Neural progenitor cell (in vitro differentiated cells): ENCODE measurements around the gene EFNB2. TPM values are rescaled to one million over a fixed set of nuclear protein-coding genes. Genes with fewer than 3 reads are reported as not detected.

Source experiments
- DNase-seq: peaks from one replicate; pipeline ENCODE4 v3.0.0-alpha.2; 2016; ENCODE audit warnings: low spot score
- H2AFZ ChIP-seq: fragments of 200-600 bp; sonication (generic); replicated peaks from 2 replicates; pipeline ENCODE4 v1.6.1; 2016; ENCODE audit warnings: antibody characterized with exemption
- H3F3A ChIP-seq: fragments of 200-600 bp; sonication (generic); 2 replicates; pipeline ENCODE4 v1.6.1; 2016; ENCODE audit warnings: antibody characterized with exemption, low read depth
- H3K27ac ChIP-seq: fragments of 200-600 bp; sonication (generic); 2 replicates; pipeline ENCODE4 v1.5.1; 2016; ENCODE audit warnings: mild to moderate bottlenecking
- H3K27me3 ChIP-seq: fragments of 200-600 bp; sonication (generic); 2 replicates; pipeline ENCODE4 v1.6.1; 2016; ENCODE audit warnings: mild to moderate bottlenecking, moderate library complexity
- H3K36me3 ChIP-seq: fragments of 200-600 bp; sonication (generic); 2 replicates; pipeline ENCODE4 v1.5.1; 2016
- H3K4me1 ChIP-seq: fragments of 200-600 bp; sonication (generic); 2 replicates; pipeline ENCODE4 v1.6.1; 2016; ENCODE audit warnings: mixed run types
- H3K4me2 ChIP-seq: fragments of 200-600 bp; sonication (generic); 2 replicates; pipeline ENCODE4 v1.6.1; 2016
- H3K4me3 ChIP-seq: fragments of 200-600 bp; sonication (generic); 2 replicates; pipeline ENCODE4 v1.5.1; 2016
- H3K79me2 ChIP-seq: fragments of 200-600 bp; sonication (generic); 2 replicates; pipeline ENCODE4 v1.6.1; 2016; ENCODE audit warnings: low read depth
- H3K9ac ChIP-seq: fragments of 200-600 bp; sonication (generic); 2 replicates; pipeline ENCODE4 v1.6.1; 2016
- H3K9me3 ChIP-seq: fragments of 200-600 bp; sonication (generic); 2 replicates; pipeline ENCODE4 v1.5.1; 2016; ENCODE audit warnings: low read depth
- H4K20me1 ChIP-seq: fragments of 200-600 bp; sonication (generic); 2 replicates; pipeline ENCODE4 v1.6.1; 2016; ENCODE audit warnings: low read depth
- H3K27ac Mint-ChIP-seq: 3 replicates; pipeline ENCODE4 v1.8.0; 2021; ENCODE audit warnings: mixed read lengths
- H3K27me3 Mint-ChIP-seq: 2 replicates; pipeline ENCODE4 v1.8.0; 2022; ENCODE audit warnings: low read depth, mild to moderate bottlenecking, inconsistent platforms, moderate library complexity, mixed read lengths; ENCODE audit not compliant: insufficient read depth
- H3K36me3 Mint-ChIP-seq: 3 replicates; pipeline ENCODE4 v1.8.0; 2021; ENCODE audit warnings: mixed read lengths
- H3K4me1 Mint-ChIP-seq: 3 replicates; pipeline ENCODE4 v1.8.0; 2021; ENCODE audit warnings: mixed read lengths
- H3K4me3 Mint-ChIP-seq: 3 replicates; pipeline ENCODE4 v1.8.0; 2021; ENCODE audit warnings: mild to moderate bottlenecking, moderate library complexity, mixed read lengths
- H3K9me3 Mint-ChIP-seq: 3 replicates; pipeline ENCODE4 v1.8.0; 2020; ENCODE audit warnings: mixed read lengths
- EZH2 ChIP-seq: fragments of 200-600 bp; sonication (generic); IDR thresholded peaks from 2 replicates; pipeline ENCODE4 v1.6.1; 2017; ENCODE audit warnings: antibody characterized with exemption, mild to moderate bottlenecking, moderate library complexity
- EZH2phosphoT487 ChIP-seq: fragments of 200-600 bp; sonication (generic); IDR thresholded peaks from 2 replicates; pipeline ENCODE4 v1.6.1; 2017; ENCODE audit warnings: antibody characterized with exemption
- total RNA-seq: library from RNA; depleted of rRNA; stranded (reverse); fragments of >200 nt; gene quantifications from 2 replicates; pipeline ENCODE4 v1.2.3, GENCODE V29; 2015; ENCODE audit warnings: low replicate concordance
- TF ChIP-seq, protein P1 (sequence below): fragments of 200-600 bp; sonication (generic); IDR thresholded peaks from 2 replicates; pipeline ENCODE4 v1.5.1; 2017; ENCODE audit warnings: antibody characterized with exemption, mild to moderate bottlenecking

EFNB2 gene
- total RNA-seq, 1 donor from 2014 or later = 101 TPM

- peak overlapping the region; percentile 33 for H3K27ac Mint-ChIP-seq
- peaks cover 79% of the 10 kb centered on the region for H3K4me1 ChIP-seq
- H4K20me1 ChIP-seq = peaks cover 100% of the 10 kb centered on the region
- H3K9me3 ChIP-seq = no peaks in the 10 kb centered on the region
- no peak overlapping the region for H3K4me2 ChIP-seq
- peaks cover 11% of the 10 kb centered on the region for H3K9me3 Mint-ChIP-seq
- no peak for TF ChIP-seq EZH2phosphoT487
- TF ChIP-seq EZH2 = no peak
- TF ChIP-seq, protein P1, sequence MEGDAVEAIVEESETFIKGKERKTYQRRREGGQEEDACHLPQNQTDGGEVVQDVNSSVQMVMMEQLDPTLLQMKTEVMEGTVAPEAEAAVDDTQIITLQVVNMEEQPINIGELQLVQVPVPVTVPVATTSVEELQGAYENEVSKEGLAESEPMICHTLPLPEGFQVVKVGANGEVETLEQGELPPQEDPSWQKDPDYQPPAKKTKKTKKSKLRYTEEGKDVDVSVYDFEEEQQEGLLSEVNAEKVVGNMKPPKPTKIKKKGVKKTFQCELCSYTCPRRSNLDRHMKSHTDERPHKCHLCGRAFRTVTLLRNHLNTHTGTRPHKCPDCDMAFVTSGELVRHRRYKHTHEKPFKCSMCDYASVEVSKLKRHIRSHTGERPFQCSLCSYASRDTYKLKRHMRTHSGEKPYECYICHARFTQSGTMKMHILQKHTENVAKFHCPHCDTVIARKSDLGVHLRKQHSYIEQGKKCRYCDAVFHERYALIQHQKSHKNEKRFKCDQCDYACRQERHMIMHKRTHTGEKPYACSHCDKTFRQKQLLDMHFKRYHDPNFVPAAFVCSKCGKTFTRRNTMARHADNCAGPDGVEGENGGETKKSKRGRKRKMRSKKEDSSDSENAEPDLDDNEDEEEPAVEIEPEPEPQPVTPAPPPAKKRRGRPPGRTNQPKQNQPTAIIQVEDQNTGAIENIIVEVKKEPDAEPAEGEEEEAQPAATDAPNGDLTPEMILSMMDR = no peak
- no peak overlapping the region for H3K9ac ChIP-seq
- H3K4me3 ChIP-seq = no peak overlapping the region
- H3F3A ChIP-seq = peaks cover 7% of the 10 kb centered on the region
- no peaks in the 10 kb centered on the region for H3K36me3 ChIP-seq
- H3K27ac ChIP-seq = no peak overlapping the region
- peaks cover 100% of the 10 kb centered on the region for H3K79me2 ChIP-seq
- peaks cover 2% of the 10 kb centered on the region for H3K27me3 Mint-ChIP-seq
- H3K27me3 ChIP-seq = no peaks in the 10 kb centered on the region
- no peak overlapping the region for H2AFZ ChIP-seq
- no peak overlapping the region for H3K4me3 Mint-ChIP-seq
- H3K36me3 Mint-ChIP-seq = peaks cover 65% of the 10 kb centered on the region
- no peak for DNase-seq
- H3K4me1 Mint-ChIP-seq = peaks cover 78% of the 10 kb centered on the region
These were observed 16.9 kb downstream of the EFNB2 start for GRCh38 chr13:106518512-106518911.

DNA sequence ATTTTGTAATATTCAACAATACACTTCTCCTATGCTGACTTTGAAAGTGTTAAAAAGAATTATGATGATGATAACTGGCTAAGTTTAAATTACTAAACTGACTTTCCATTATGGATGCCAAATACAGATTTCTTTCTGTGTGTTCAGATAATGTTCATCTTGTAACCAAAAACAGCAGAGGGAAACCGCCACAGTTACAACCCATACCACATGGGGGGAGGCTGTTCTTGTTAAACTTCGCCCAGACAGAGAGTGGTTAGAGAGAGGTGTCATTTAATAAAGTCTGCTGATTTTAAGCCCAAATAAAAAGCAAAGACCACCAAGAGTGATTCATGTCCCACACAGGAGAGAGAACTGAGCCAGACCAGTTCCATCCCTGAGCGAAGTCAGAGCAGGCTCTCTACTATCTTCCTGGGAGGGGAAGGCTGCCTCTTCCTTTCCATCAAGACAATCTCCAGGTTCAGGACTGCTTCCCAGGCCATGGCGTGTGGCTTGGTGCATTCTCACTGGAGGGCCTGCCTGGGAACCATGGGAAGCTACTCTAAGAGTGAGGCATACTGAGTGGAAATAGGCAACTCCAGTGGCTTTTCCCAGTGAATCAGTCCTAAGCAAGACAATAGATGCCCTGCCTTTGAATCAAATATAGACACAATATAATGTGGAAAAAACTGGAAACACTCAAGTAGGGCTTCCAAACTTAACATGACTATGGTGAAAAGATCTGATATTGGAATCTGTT is 18.2 kb downstream of the EFNB2 start:
- peaks cover 100% of the 10 kb centered on the region for H3K79me2 ChIP-seq
- peaks cover 7% of the 10 kb centered on the region for H3F3A ChIP-seq
- TF ChIP-seq, protein P1 = no peak
- peak overlapping the region; percentile 19 for H3K27ac Mint-ChIP-seq
- no peaks in the 10 kb centered on the region for H3K9me3 ChIP-seq
- H3K27ac ChIP-seq = no peak overlapping the region
- H4K20me1 ChIP-seq = peaks cover 100% of the 10 kb centered on the region
- H3K4me3 Mint-ChIP-seq = no peak overlapping the region
- peaks cover 2% of the 10 kb centered on the region for H3K27me3 Mint-ChIP-seq
- H3K9me3 Mint-ChIP-seq = peaks cover 11% of the 10 kb centered on the region
- H3K4me3 ChIP-seq = no peak overlapping the region
- H3K36me3 ChIP-seq = no peaks in the 10 kb centered on the region
- H2AFZ ChIP-seq = no peak overlapping the region
- peaks cover 72% of the 10 kb centered on the region for H3K4me1 Mint-ChIP-seq
- no peak overlapping the region for H3K9ac ChIP-seq
- peaks cover 69% of the 10 kb centered on the region for H3K36me3 Mint-ChIP-seq
- DNase-seq = no peak
- peaks cover 76% of the 10 kb centered on the region for H3K4me1 ChIP-seq
- no peak overlapping the region for H3K4me2 ChIP-seq
- H3K27me3 ChIP-seq = no peaks in the 10 kb centered on the region

DNA sequence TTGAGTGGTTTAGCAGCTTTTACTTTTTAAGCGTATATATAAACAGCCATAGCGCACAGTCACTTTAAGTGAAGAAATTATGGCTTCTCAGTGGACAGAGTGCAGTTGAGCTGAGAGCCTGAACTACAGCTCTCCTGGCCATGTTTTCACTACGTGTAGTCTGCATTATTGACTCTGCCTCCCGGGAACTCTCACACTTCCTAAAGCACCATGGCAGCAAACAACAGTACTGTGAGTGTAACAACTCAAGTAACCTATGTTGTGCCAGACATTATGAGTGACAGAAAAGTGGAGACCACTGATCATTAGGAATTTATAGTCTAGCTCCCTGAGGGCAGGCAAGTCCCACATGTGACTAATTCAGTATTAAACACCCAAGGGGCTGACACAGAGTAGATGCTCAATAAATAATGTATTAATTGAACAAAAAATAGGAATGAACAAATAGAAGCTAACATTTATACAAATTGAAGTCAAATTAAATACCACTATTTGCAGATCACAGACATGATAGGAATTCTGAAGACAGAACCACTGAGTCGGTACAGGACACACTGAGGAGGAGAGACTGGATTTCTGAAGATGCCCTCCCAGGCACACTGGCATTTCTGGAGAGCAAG is 19.7 kb downstream of the EFNB2 start:
- Mint-ChIP-seq H3K4me3 (no peak overlapping the region), H3K9me3 (peaks cover 12% of the 10 kb centered on the region), H3K27ac (no peak overlapping the region), H3K4me1 (peaks cover 57% of the 10 kb centered on the region), H3K36me3 (peaks cover 73% of the 10 kb centered on the region), H3K27me3 (peaks cover 2% of the 10 kb centered on the region)
- H3K4me3 ChIP-seq = no peak overlapping the region
- no peak overlapping the region for H2AFZ ChIP-seq
- H3K36me3 ChIP-seq = peaks cover 13% of the 10 kb centered on the region
- peaks cover 100% of the 10 kb centered on the region for H4K20me1 ChIP-seq
- H3K9me3 ChIP-seq = no peaks in the 10 kb centered on the region
- H3K9ac ChIP-seq = no peak overlapping the region
- DNase-seq = no peak
- TF ChIP-seq EZH2 (no peak), EZH2phosphoT487 (no peak)
- TF ChIP-seq, protein P1 = no peak
- H3K27me3 ChIP-seq = no peaks in the 10 kb centered on the region
- peak overlapping the region; percentile 5 for H3K27ac ChIP-seq
- H3K4me2 ChIP-seq = peak overlapping the region; percentile 56
- H3F3A ChIP-seq = peaks cover 7% of the 10 kb centered on the region
- peaks cover 100% of the 10 kb centered on the region for H3K79me2 ChIP-seq
- H3K4me1 ChIP-seq = peaks cover 61% of the 10 kb centered on the region
